ENCODE data around the gene PEAK1. TPM values are rescaled to one million over a fixed set of nuclear protein-coding genes. Genes with fewer than 3 reads are reported as not detected.
A peak's percentile ranks its signal among the peaks of the same experiment; 100 is the strongest.

PEAK1 gene
- total RNA-seq, 1 donor from 2014 or later: 69.3 TPM

- DNase-seq: peak; percentile 34
Measured at GRCh38 chr15:77053709-77054108, 366.2 kb downstream of the PEAK1 start.

GRCh38 chr15:77052556-77052955, 367.3 kb downstream of the PEAK1 start:
- DNase-seq: no peak

Other genes with a start within 250 kb of the PEAK1 start
- gene HMG20A, start 784 bp upstream of the PEAK1 start, total RNA-seq: 34.0 and 49.0 TPM in 2 replicates
- 0.51 TPM in 1 of 2 replicates, not detected in the other for gene LINGO1, start 212.8 kb upstream of the PEAK1 start, total RNA-seq

Data from dermis blood vessel endothelial cell (primary cell).